SK-N-MC (cell line): ENCODE measurements around the gene SLC15A3.

Experiments
- EZH2 ChIP-seq: fragments of 200-600 bp; sonication (generic); IDR thresholded peaks from one replicate; pipeline ENCODE4 v1.6.1; 2017; ENCODE audit warnings: antibody characterized with exemption
- FOXP2 ChIP-seq: optimal IDR thresholded peaks from 2 replicates; pipeline ENCODE3; 2011; ENCODE audit warnings: mild to moderate bottlenecking, moderate library complexity; ENCODE audit not compliant: insufficient read depth; ENCODE audit errors: extremely low read length, control extremely low read depth
- POLR2AphosphoS5 ChIP-seq: IDR thresholded peaks from 2 replicates; pipeline ENCODE4 v1.6.1; 2012; ENCODE audit warnings: mild to moderate bottlenecking, low read depth, low read length, borderline replicate concordance

GRCh38 chr11:60910281-60910687 is 41.7 kb downstream of the SLC15A3 start:
- no peak for TF ChIP-seq EZH2
- no peak for TF ChIP-seq POLR2AphosphoS5
- no peak for TF ChIP-seq FOXP2
